ENCODE data around the gene COX7C. TPM values are rescaled to one million over a fixed set of nuclear protein-coding genes. Genes with fewer than 3 reads are reported as not detected.
"Not testable (repeated sequence)": the region's sequence is repeated elsewhere in the genome, so short reads cannot be mapped to it uniquely, and the experiment has no call there.

The COX7C gene
- total RNA-seq, 1 donor from 2014 or later = 617 TPM

GRCh38 chr5:86646671-86647070, 28.9 kb downstream of the COX7C start:
- no peak for TF ChIP-seq CTCF (conservative IDR thresholded peaks at IDR 0.05)
- Mint-ChIP-seq H3K4me1 (ENCODE audit: unreplicated experiment) (no peaks in the 10 kb centered on the region), H3K4me3 (no peak overlapping the region), H3K27ac (no peak overlapping the region), H3K36me3 (no peaks in the 10 kb centered on the region), H3K9me3 (no peaks in the 10 kb centered on the region), H3K27me3 (no peaks in the 10 kb centered on the region)
- DNase-seq (ENCODE audit: extremely low spot score, unreplicated experiment) = no peak

GRCh38 chr5:86649832-86650505, 32.2 kb downstream of the COX7C start:
- Mint-ChIP-seq H3K27ac (no peak overlapping the region), H3K4me1 (ENCODE audit: unreplicated experiment) (no peaks in the 10 kb centered on the region), H3K36me3 (no peaks in the 10 kb centered on the region), H3K27me3 (no peaks in the 10 kb centered on the region), H3K4me3 (no peak overlapping the region), H3K9me3 (no peaks in the 10 kb centered on the region)
- TF ChIP-seq CTCF (conservative IDR thresholded peaks at IDR 0.05) = no peak
- DNase-seq (ENCODE audit: extremely low spot score, unreplicated experiment) = no peak

DNA sequence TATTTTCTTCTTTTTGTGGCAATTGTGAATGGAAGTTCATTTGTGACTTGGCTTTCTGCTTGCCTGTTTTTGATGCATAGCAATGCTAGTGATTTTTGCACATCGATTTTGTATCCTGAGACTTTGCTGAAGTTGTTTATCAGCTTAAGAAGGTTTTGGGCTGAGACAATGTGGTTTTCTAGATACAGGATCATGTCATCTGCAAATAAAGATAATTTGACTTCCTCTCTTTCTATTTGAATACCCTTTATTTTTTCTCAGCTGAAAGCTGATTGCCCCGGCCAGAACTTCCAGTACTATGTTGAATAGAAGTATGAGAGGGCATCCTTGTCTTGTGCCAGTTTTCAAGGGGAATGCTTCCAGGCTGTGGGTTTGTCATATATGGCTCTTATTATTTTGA, 43.0 kb downstream of the COX7C start:
- H3K4me1 Mint-ChIP-seq (ENCODE audit: unreplicated experiment); H3K9me3 Mint-ChIP-seq; H3K27ac Mint-ChIP-seq; H3K36me3 Mint-ChIP-seq; H3K4me3 Mint-ChIP-seq; H3K27me3 Mint-ChIP-seq; DNase-seq (ENCODE audit: extremely low spot score, unreplicated experiment): not testable (repeated sequence)

- H3K27me3 Mint-ChIP-seq = no peaks in the 10 kb centered on the region
- no peak overlapping the region for H3K27ac Mint-ChIP-seq
- H3K4me1 Mint-ChIP-seq (ENCODE audit: unreplicated experiment) = no peaks in the 10 kb centered on the region
- no peak for TF ChIP-seq CTCF (conservative IDR thresholded peaks at IDR 0.05)
- H3K9me3 Mint-ChIP-seq = no peaks in the 10 kb centered on the region
- H3K4me3 Mint-ChIP-seq = no peak overlapping the region
- H3K36me3 Mint-ChIP-seq = no peaks in the 10 kb centered on the region
- DNase-seq (ENCODE audit: extremely low spot score, unreplicated experiment) = no peak
Observed at GRCh38 chr5:86664173-86664572, 46.4 kb downstream of the COX7C start.

GRCh38 chr5:86665984-86666760, 48.4 kb downstream of the COX7C start:
- Mint-ChIP-seq H3K9me3 (no peaks in the 10 kb centered on the region), H3K27ac (no peak overlapping the region), H3K27me3 (no peaks in the 10 kb centered on the region), H3K4me3 (no peak overlapping the region), H3K4me1 (ENCODE audit: unreplicated experiment) (no peaks in the 10 kb centered on the region), H3K36me3 (no peaks in the 10 kb centered on the region)
- DNase-seq (ENCODE audit: extremely low spot score, unreplicated experiment) = no peak
- no peak for TF ChIP-seq CTCF (conservative IDR thresholded peaks at IDR 0.05)

DNA sequence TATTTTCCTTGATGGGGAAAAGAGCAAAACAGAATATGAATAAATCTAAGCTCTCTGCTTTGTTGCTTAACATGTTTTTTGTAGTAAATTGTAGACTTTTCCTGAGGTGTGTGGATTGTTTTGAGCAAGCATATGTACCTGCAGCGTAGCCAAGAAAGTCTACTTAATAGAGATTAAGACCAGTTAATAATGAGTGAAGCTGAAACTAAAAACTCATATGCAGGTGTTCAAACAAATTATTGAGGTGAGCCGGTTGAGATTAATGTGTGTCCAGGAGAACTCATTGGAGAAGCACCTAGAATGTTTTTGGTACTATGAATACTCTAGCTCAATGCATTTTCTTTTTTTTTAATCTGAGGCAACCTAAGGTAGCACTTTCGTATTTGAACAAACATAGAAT, 49.2 kb downstream of the COX7C start:
- Mint-ChIP-seq H3K9me3 (no peaks in the 10 kb centered on the region), H3K36me3 (no peaks in the 10 kb centered on the region), H3K4me1 (ENCODE audit: unreplicated experiment) (no peaks in the 10 kb centered on the region), H3K27ac (no peak overlapping the region), H3K27me3 (no peaks in the 10 kb centered on the region), H3K4me3 (no peak overlapping the region)
- no peak for TF ChIP-seq CTCF (conservative IDR thresholded peaks at IDR 0.05)
- no peak for DNase-seq (ENCODE audit: extremely low spot score, unreplicated experiment)
